ENCODE measurements around the gene KIZ. TPM values are rescaled to one million over a fixed set of nuclear protein-coding genes. Genes with fewer than 3 reads are reported as not detected.

KIZ gene
- total RNA-seq, 8 experiments from 2014 or later = 12.6 to 31.2 (median 25.3) TPM

- Histone ChIP-seq H3K4me1 (replicated peaks in 1 of 2) (peaks cover 0 to 4% of the 10 kb centered on the region in 2 donors), H3K27ac (no peak overlapping the region)
- in situ Hi-C loops (cut with MboI; ENCODE audit: low pct_unique_long_range_greater_than_20kb in 2 of 9, low sequenced_read_pairs in 9 of 9, unreplicated experiment in 9 of 9) = no loop called here
These were observed 1.5 kb downstream of the KIZ start for GRCh38 chr20:21127201-21127981.

GRCh38 chr20:21129861-21130260 is 4.0 kb downstream of the KIZ start:
- ATAC-seq (replicated peaks in 6 of 8) = no peak
- Histone ChIP-seq H3K4me3 (no peak overlapping the region), H3K27ac (no peak overlapping the region), H3K4me1 (replicated peaks in 1 of 2) (peaks cover 0 to 4% of the 10 kb centered on the region in 2 donors)
- in situ Hi-C loops (cut with MboI; ENCODE audit: low pct_unique_long_range_greater_than_20kb in 2 of 9, low sequenced_read_pairs in 9 of 9, unreplicated experiment in 9 of 9) = no loop called here
- WGBS, 10 experiments = 20 to 91% (median 75%) methylated on average over 1 to 4 of the region's 5 CpGs; no CpG with 5 or more reads in 3 of the 10 experiments

More at GRCh38 chr20:21127201-21127981, 1.5 kb downstream of the KIZ start:
- 70 to 98% (median 87%) methylated on average over 2 to 5 of the region's 5 CpGs for WGBS, 10 experiments
- ATAC-seq (replicated peaks in 6 of 8) = no peak
- H3K4me3 ChIP-seq = no peak overlapping the region

- 77 to 100% (median 89%) methylated on average over 1 to 3 of the region's 4 CpGs; no CpG with 5 or more reads in 4 of the 10 experiments for WGBS, 10 experiments
- no peak for ATAC-seq (replicated peaks in 6 of 8)
- no peak overlapping the region for H3K27ac ChIP-seq
- no peaks in the 10 kb centered on the region for H3K4me1 ChIP-seq (replicated peaks in 1 of 2)
- H3K4me3 ChIP-seq = no peak overlapping the region
- in situ Hi-C loops (cut with MboI; ENCODE audit: low pct_unique_long_range_greater_than_20kb in 2 of 9, low sequenced_read_pairs in 9 of 9, unreplicated experiment in 9 of 9) = no loop called here
These were observed 7.5 kb downstream of the KIZ start for GRCh38 chr20:21133404-21133803.

GRCh38 chr20:21133917-21134622 is 8.2 kb downstream of the KIZ start:
- in situ Hi-C loops (cut with MboI; ENCODE audit: low pct_unique_long_range_greater_than_20kb in 2 of 9, low sequenced_read_pairs in 9 of 9, unreplicated experiment in 9 of 9) = no loop called here
- no peak overlapping the region for H3K4me3 ChIP-seq
- 85 to 100% (median 93%) methylated on average over 2 to 16 of the region's 16 CpGs; no CpG with 5 or more reads in 1 of the 10 experiments for WGBS, 10 experiments
- H3K4me1 ChIP-seq (replicated peaks in 1 of 2) = no peaks in the 10 kb centered on the region
- no peak for ATAC-seq (replicated peaks in 6 of 8)
- no peak overlapping the region for H3K27ac ChIP-seq

- Histone ChIP-seq H3K4me1 (replicated peaks in 1 of 2) (no peaks in the 10 kb centered on the region), H3K27ac (no peak overlapping the region), H3K4me3 (no peak overlapping the region)
- in situ Hi-C loops (cut with MboI; ENCODE audit: low pct_unique_long_range_greater_than_20kb in 2 of 9, low sequenced_read_pairs in 9 of 9, unreplicated experiment in 9 of 9) = no loop called here
- WGBS, 10 experiments = 88 to 100% (median 97%) methylated on average over 1 to 9 of the region's 10 CpGs
- ATAC-seq (replicated peaks in 6 of 8) = no peak
These were observed 9.1 kb downstream of the KIZ start for GRCh38 chr20:21134883-21135493.

- Histone ChIP-seq H3K4me3 (no peak overlapping the region), H3K4me1 (replicated peaks in 1 of 2) (no peaks in the 10 kb centered on the region), H3K27ac (no peak overlapping the region)
- 87 to 97% (median 92%) methylated on average over 3 to 8 of the region's 8 CpGs for WGBS, 10 experiments
- ATAC-seq (replicated peaks in 6 of 8) = no peak
- in situ Hi-C loops (cut with MboI; ENCODE audit: low pct_unique_long_range_greater_than_20kb in 2 of 9, low sequenced_read_pairs in 9 of 9, unreplicated experiment in 9 of 9) = no loop called here
These were observed 10.3 kb downstream of the KIZ start for GRCh38 chr20:21136015-21136732.

- 40 to 100% (median 92%) methylated on average over 1 of the region's 1 CpG; no CpG with 5 or more reads in 6 of the 10 experiments for WGBS, 10 experiments
- in situ Hi-C loops (cut with MboI; ENCODE audit: low pct_unique_long_range_greater_than_20kb in 2 of 9, low sequenced_read_pairs in 9 of 9, unreplicated experiment in 9 of 9) = no loop called here
- H3K27ac ChIP-seq = no peak overlapping the region
- H3K4me3 ChIP-seq = no peak overlapping the region
- no peak for ATAC-seq (replicated peaks in 6 of 8)
- no peaks in the 10 kb centered on the region for H3K4me1 ChIP-seq (replicated peaks in 1 of 2)
These were observed 11.2 kb downstream of the KIZ start for GRCh38 chr20:21137078-21137477.

- no peak for ATAC-seq (replicated peaks in 6 of 8)
- Histone ChIP-seq H3K4me3 (no peak overlapping the region), H3K27ac (no peak overlapping the region), H3K4me1 (replicated peaks in 1 of 2) (no peaks in the 10 kb centered on the region)
- WGBS, 10 experiments = 0 to 87% (median 29%) methylated on average over 1 to 3 of the region's 3 CpGs; no CpG with 5 or more reads in 1 of the 10 experiments
- in situ Hi-C loops (cut with MboI; ENCODE audit: low pct_unique_long_range_greater_than_20kb in 2 of 9, low sequenced_read_pairs in 9 of 9, unreplicated experiment in 9 of 9) = no loop called here
These were observed 14.1 kb downstream of the KIZ start for GRCh38 chr20:21139881-21140566.

GRCh38 chr20:21141825-21142224 is 15.9 kb downstream of the KIZ start:
- no peak overlapping the region for H3K4me3 ChIP-seq
- ATAC-seq (replicated peaks in 6 of 8) = no peak
- 68 to 100% (median 89%) methylated on average over 2 to 5 of the region's 5 CpGs; no CpG with 5 or more reads in 1 of the 10 experiments for WGBS, 10 experiments
- H3K27ac ChIP-seq = no peak overlapping the region
- H3K4me1 ChIP-seq (replicated peaks in 1 of 2) = no peaks in the 10 kb centered on the region
- in situ Hi-C loops (cut with MboI; ENCODE audit: low pct_unique_long_range_greater_than_20kb in 2 of 9, low sequenced_read_pairs in 9 of 9, unreplicated experiment in 9 of 9) = no loop called here

GRCh38 chr20:21143194-21143890 is 17.5 kb downstream of the KIZ start:
- no peak for ATAC-seq (replicated peaks in 6 of 8)
- Histone ChIP-seq H3K4me1 (replicated peaks in 1 of 2) (no peaks in the 10 kb centered on the region), H3K27ac (no peak overlapping the region), H3K4me3 (no peak overlapping the region)
- in situ Hi-C loops (cut with MboI; ENCODE audit: low pct_unique_long_range_greater_than_20kb in 2 of 9, low sequenced_read_pairs in 9 of 9, unreplicated experiment in 9 of 9) = no loop called here
- 42 to 100% (median 80%) methylated on average over 2 to 7 of the region's 7 CpGs for WGBS, 10 experiments

- Histone ChIP-seq H3K27ac (no peak overlapping the region), H3K4me1 (replicated peaks in 1 of 2) (no peaks in the 10 kb centered on the region), H3K4me3 (no peak overlapping the region)
- 59 to 100% (median 75%) methylated on average over 1 to 3 of the region's 3 CpGs for whole genome bisulfite sequencing, 10 experiments
- no peak for ATAC-seq (replicated peaks in 6 of 8)
- in situ Hi-C loops (cut with MboI; ENCODE audit: low pct_unique_long_range_greater_than_20kb in 2 of 9, low sequenced_read_pairs in 9 of 9, unreplicated experiment in 9 of 9) = no loop called here
These were observed 19.5 kb downstream of the KIZ start for GRCh38 chr20:21145424-21145823.

GRCh38 chr20:21146215-21146614 is 20.3 kb downstream of the KIZ start:
- Histone ChIP-seq H3K4me3 (no peak overlapping the region), H3K27ac (no peak overlapping the region), H3K4me1 (replicated peaks in 1 of 2) (no peaks in the 10 kb centered on the region)
- WGBS, 10 experiments = 70 to 100% (median 84%) methylated on average over 2 to 4 of the region's 4 CpGs; no CpG with 5 or more reads in 1 of the 10 experiments
- in situ Hi-C loops (cut with MboI; ENCODE audit: low pct_unique_long_range_greater_than_20kb in 2 of 9, low sequenced_read_pairs in 9 of 9, unreplicated experiment in 9 of 9) = no loop called here
- ATAC-seq (replicated peaks in 6 of 8) = no peak

Data from motor neuron (in vitro differentiated cells).